Ishikawa (cell line): Measurements from ENCODE around the gene MYMK.

Experiments used
- CEBPB ChIP-seq: IDR thresholded peaks from 2 replicates; pipeline ENCODE4 v1.6.1; 2012
- CREB1 ChIP-seq: IDR thresholded peaks from 2 replicates; pipeline ENCODE4 v1.6.1; 2012; ENCODE audit warnings: low read depth
- EGR1 ChIP-seq: IDR thresholded peaks from 2 replicates; pipeline ENCODE4 v1.6.1; 2012
- EP300 ChIP-seq: IDR thresholded peaks from 2 replicates; pipeline ENCODE4 v1.6.1; 2012; ENCODE audit warnings: borderline replicate concordance
- FOXM1 ChIP-seq: IDR thresholded peaks from 2 replicates; pipeline ENCODE4 v1.6.1; 2012; ENCODE audit warnings: low read depth, borderline replicate concordance
- MAX ChIP-seq: IDR thresholded peaks from 2 replicates; pipeline ENCODE4 v1.6.1; 2012
- NFIC ChIP-seq: IDR thresholded peaks from 2 replicates; pipeline ENCODE4 v1.6.1; 2012
- RAD21 ChIP-seq: IDR thresholded peaks from 2 replicates; pipeline ENCODE4 v1.6.1; 2012; ENCODE audit warnings: low read depth
- REST ChIP-seq: IDR thresholded peaks from 2 replicates; pipeline ENCODE4 v1.6.1; 2012; ENCODE audit warnings: low read depth, mild to moderate bottlenecking
- TAF1 ChIP-seq: IDR thresholded peaks from 2 replicates; pipeline ENCODE4 v1.6.1; 2012; ENCODE audit warnings: low read depth, mild to moderate bottlenecking
- TCF12 ChIP-seq: IDR thresholded peaks from 2 replicates; pipeline ENCODE4 v1.6.1; 2012; ENCODE audit warnings: low read depth
- TEAD4 ChIP-seq: IDR thresholded peaks from 2 replicates; pipeline ENCODE4 v1.6.1; 2012
- USF1 ChIP-seq: IDR thresholded peaks from 2 replicates; pipeline ENCODE4 v1.6.1; 2012
- YY1 ChIP-seq: IDR thresholded peaks from 2 replicates; pipeline ENCODE4 v1.6.1; 2012; ENCODE audit warnings: low read depth
- ZBTB7A ChIP-seq: IDR thresholded peaks from 2 replicates; pipeline ENCODE4 v1.6.1; 2012; ENCODE audit warnings: low read depth

MYMK gene

GRCh38 chr9:133518706-133519449 lies 5.9 kb downstream of the MYMK start:
- no peak for TF ChIP-seq ZBTB7A
- TF ChIP-seq REST: no peak
- TF ChIP-seq EP300: no peak
- no peak for TF ChIP-seq CREB1
- TF ChIP-seq CEBPB: no peak
- TF ChIP-seq EGR1: no peak
- TF ChIP-seq NFIC: no peak
- no peak for TF ChIP-seq TCF12
- TF ChIP-seq USF1: no peak
- no peak for TF ChIP-seq TEAD4
- TF ChIP-seq YY1: no peak
- TF ChIP-seq TAF1: no peak
- TF ChIP-seq MAX: no peak
- TF ChIP-seq FOXM1: no peak
- TF ChIP-seq RAD21: no peak

GRCh38 chr9:133518200-133518599 lies 6.6 kb downstream of the MYMK start:
- TF ChIP-seq TAF1: no peak
- no peak for TF ChIP-seq TCF12

DNA sequence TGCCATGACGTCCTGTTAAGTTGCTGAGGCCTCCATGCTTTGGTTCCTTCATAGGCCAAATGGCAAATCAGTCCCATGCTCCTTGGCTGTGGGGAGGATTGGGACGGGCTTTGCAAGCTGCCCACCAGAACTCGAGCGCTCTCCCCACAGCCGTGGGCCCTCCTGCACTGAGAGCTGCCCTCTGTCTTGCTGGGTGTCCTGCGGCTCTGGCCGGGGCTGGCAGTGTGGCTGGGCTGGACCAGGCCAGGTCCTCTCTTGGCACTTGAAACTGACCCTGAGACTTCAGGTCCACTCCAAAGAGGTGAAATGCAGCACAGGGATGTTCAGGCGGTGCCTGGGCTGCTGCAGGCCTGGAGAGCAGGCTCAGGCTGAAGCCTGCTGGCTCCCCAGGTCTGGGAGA lies 7.0 kb downstream of the MYMK start:
- TF ChIP-seq CEBPB (no peak), EP300 (no peak), USF1 (no peak), RAD21 (no peak), YY1 (no peak), MAX (no peak), NFIC (no peak), TAF1 (no peak), EGR1 (no peak), TEAD4 (no peak), ZBTB7A (no peak), TCF12 (no peak), CREB1 (no peak), FOXM1 (no peak), REST (no peak)

- TF ChIP-seq NFIC (no peak), EP300 (no peak), CEBPB (no peak), EGR1 (no peak), REST (no peak), RAD21 (no peak), ZBTB7A (no peak), YY1 (no peak)
These were observed 7.8 kb downstream of the MYMK start for GRCh38 chr9:133516961-133517350.
